ENCODE results near the gene TNRC6B. TPM values are rescaled to one million over a fixed set of nuclear protein-coding genes. Genes with fewer than 3 reads are reported as not detected.

Gene TNRC6B
- total and polyA plus RNA-seq, 4 experiments from 2014 or later = 27.3 to 155 (median 123) TPM

DNA sequence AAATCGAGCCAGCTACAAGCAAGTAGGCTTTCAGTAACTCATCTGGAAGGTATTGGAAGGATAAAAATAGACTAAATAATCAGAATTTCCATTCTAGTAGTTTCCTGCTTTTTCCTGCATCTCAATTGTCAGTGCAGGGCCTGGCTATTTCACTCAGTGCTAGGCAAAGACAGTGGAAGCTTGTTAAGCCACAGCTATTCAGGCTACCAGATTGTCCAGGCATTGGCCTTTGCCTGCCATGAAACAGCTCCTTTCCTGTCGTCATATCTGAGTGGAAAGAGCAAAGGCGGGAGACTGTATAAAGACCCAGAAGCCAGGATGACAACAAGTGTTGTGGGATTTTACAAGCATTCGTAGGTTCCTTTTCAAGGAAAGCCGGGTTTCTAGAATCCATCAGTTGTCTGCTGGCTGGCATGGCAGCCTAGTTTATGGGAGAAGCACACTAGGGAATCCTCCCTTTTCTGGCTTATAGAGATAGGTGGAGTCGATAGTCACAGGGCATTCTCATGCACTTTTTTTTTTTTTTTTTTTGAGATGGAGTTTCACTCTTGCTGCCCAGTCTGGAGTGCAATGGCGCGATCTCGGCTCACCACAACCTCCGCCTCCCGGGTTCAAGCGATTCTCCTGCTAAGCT is 2.0 kb upstream of the TNRC6B start:
- intact Hi-C loops (cut with micrococcal nuclease) = loop anchor here (2.0 to 5.0 kb wide), 3 partner anchors 43 to 115 kb away; no protein-coding TSS in a partner anchor
- Mint-ChIP-seq H3K4me3 (peak overlapping the region in 4 of 8 donors; percentile 10 to 79 (median 38)), H3K9me3 (peaks cover 0 to 3% (median 0%) of the 10 kb centered on the region in 8 donors), H3K36me3 (peaks cover 0 to 25% of the 10 kb centered on the region in 2 donors), H3K27ac (peak overlapping the region; percentile 29 to 98 (median 78)), H3K27me3 (no peaks in the 10 kb centered on the region), H3K4me1 (peaks cover 44 to 63% (median 52%) of the 10 kb centered on the region in 4 donors)
- Histone ChIP-seq H3K9me3 (ENCODE audit: control insufficient read depth in 1 of 2, low read length in 2 of 2) (no peaks in the 10 kb centered on the region), H3K27me3 (ENCODE audit: insufficient read depth, low read length) (no peaks in the 10 kb centered on the region), H3K4me1 (ENCODE audit: insufficient read depth, low read length) (peaks cover 53% of the 10 kb centered on the region), H3K4me3 (ENCODE audit: low read length in 2 of 2) (no peak overlapping the region), H3K27ac (ENCODE audit: low read depth, low read length) (no peak overlapping the region), H3K36me3 (ENCODE audit: insufficient read depth, low read length) (no peaks in the 10 kb centered on the region)
- ChIA-PET CTCF (ENCODE audit: partially characterized antibody) (no interaction called here), POLR2A (ENCODE audit: partially characterized antibody) (interaction anchor here (0.7 to 5.4 kb wide), 3 partner anchors 17 to 461 kb away, joined by 3 to 63 read pairs (median 3); partner anchors contain the start of gene MRTFA)
- DNase-seq = no peak

GRCh38 chr22:40176921-40177737 is 596 bp upstream of the TNRC6B start:
- Histone ChIP-seq H3K9me3 (ENCODE audit: control insufficient read depth in 1 of 2, low read length in 2 of 2) (no peaks in the 10 kb centered on the region), H3K27ac (ENCODE audit: low read depth, low read length) (peak overlapping the region; percentile 60), H3K4me1 (ENCODE audit: insufficient read depth, low read length) (peaks cover 67% of the 10 kb centered on the region), H3K4me3 (ENCODE audit: low read length in 2 of 2) (peak overlapping the region; percentile 25 to 26), H3K27me3 (ENCODE audit: insufficient read depth, low read length) (no peaks in the 10 kb centered on the region), H3K36me3 (ENCODE audit: insufficient read depth, low read length) (no peaks in the 10 kb centered on the region)
- ChIA-PET CTCF (ENCODE audit: partially characterized antibody) (interaction anchor here (0.6 to 3.3 kb wide), 15 partner anchors 12 to 173 kb away, joined by 3 to 21 read pairs (median 3); no protein-coding TSS in a partner anchor), POLR2A (ENCODE audit: partially characterized antibody) (interaction anchor here (0.7 to 5.4 kb wide), 37 partner anchors 9 to 675 kb away, joined by 3 to 63 read pairs (median 5); partner anchors contain the start of genes ADSL, ATF4, GRAP2 and MIEF1)
- Mint-ChIP-seq H3K36me3 (peaks cover 0 to 23% of the 10 kb centered on the region in 2 donors), H3K27ac (peak overlapping the region; percentile 84 to 98 (median 92)), H3K27me3 (no peaks in the 10 kb centered on the region), H3K4me1 (peaks cover 42 to 72% (median 55%) of the 10 kb centered on the region in 4 donors), H3K4me3 (peak overlapping the region; percentile 79 to 97 (median 92)), H3K9me3 (peaks cover 0 to 3% (median 0%) of the 10 kb centered on the region in 8 donors)
- intact Hi-C loops (cut with micrococcal nuclease) = loop anchor here (1.0 to 5.0 kb wide), 5 partner anchors 42 to 169 kb away; partner anchors contain the start of gene ADSL
- peak; percentile 54 to 90 (median 56) for DNase-seq

DNA sequence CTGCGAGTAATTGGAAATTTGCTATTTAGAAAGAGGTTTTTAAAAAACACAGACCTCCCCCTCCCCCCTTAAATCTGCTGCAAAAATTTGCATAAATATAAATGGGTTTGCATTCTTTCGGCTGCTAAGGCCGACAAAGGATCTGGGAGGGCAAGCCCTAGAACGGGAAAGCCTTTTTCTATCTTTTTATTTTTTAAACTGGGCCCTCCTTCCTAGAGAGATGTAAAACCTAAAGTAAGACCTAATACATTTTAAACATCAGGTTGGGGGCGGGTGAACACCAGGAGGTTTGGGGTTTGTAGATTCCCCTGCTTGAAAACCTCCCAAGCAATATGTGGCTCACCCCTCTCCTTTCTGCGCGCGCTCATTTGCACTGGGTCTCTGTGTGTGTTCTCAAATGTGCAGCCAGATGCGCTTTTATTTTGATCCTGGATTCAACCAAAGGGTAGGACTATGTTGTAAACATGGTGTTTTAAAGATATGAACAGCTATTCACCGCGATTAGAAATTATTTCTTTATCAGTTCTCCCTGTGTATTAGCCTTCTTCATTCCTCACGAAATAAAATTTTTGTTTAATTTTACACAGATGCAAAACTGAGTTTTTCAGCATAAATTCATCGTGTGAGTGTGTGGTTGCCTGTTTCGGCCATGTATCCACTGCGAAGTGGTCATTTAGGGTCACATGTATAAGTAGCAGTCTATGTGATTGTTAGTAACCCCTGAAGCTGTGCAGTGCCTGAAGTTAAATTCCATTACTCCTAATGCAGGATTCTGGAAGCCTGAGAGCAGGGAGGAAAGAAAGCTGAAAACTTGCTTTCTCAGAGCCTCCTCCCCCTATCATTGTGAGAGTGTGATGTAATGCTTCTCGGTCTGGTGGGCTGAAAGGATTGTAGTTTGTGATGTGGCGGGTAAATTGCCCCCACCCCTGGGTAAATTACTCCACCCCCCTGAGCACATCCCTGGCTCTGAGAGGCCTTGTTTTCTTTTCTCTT is 988 bp downstream of the TNRC6B start:
- Histone ChIP-seq H3K27ac (ENCODE audit: low read depth, low read length) (peak overlapping the region; percentile 59), H3K4me1 (ENCODE audit: insufficient read depth, low read length) (peaks cover 72% of the 10 kb centered on the region), H3K4me3 (ENCODE audit: low read length in 2 of 2) (peak overlapping the region; percentile 56 to 84), H3K36me3 (ENCODE audit: insufficient read depth, low read length) (no peaks in the 10 kb centered on the region), H3K27me3 (ENCODE audit: insufficient read depth, low read length) (no peaks in the 10 kb centered on the region), H3K9me3 (ENCODE audit: control insufficient read depth in 1 of 2, low read length in 2 of 2) (no peaks in the 10 kb centered on the region)
- Mint-ChIP-seq H3K27me3 (no peaks in the 10 kb centered on the region), H3K4me1 (peaks cover 52 to 81% (median 65%) of the 10 kb centered on the region in 4 donors), H3K9me3 (peaks cover 0 to 3% (median 0%) of the 10 kb centered on the region in 8 donors), H3K36me3 (peaks cover 0 to 24% of the 10 kb centered on the region in 2 donors), H3K4me3 (peak overlapping the region; percentile 79 to 97 (median 92)), H3K27ac (peak overlapping the region; percentile 84 to 98 (median 92))
- DNase-seq = peak; percentile 13 to 64 (median 24)
- POLR2A ChIA-PET (ENCODE audit: partially characterized antibody) = interaction anchor here (0.7 to 5.4 kb wide), 19 partner anchors 10 to 168 kb away, joined by 3 to 63 read pairs (median 5); partner anchors contain the start of gene ADSL
- intact Hi-C loops (cut with micrococcal nuclease) = loop anchor here (2.0 to 5.0 kb wide), 2 partner anchors 64 to 646 kb away; partner anchors contain the start of gene RPS19BP1
- CTCF ChIA-PET (ENCODE audit: partially characterized antibody) = interaction anchor here (0.5 to 3.3 kb wide), 6 partner anchors 12 to 217 kb away, joined by 3 to 21 read pairs (median 5); no protein-coding TSS in a partner anchor

GRCh38 chr22:40179526-40179925 is 1.8 kb downstream of the TNRC6B start:
- Mint-ChIP-seq H3K9me3 (peaks cover 0 to 3% (median 0%) of the 10 kb centered on the region in 8 donors), H3K4me1 (peaks cover 57 to 88% (median 72%) of the 10 kb centered on the region in 4 donors), H3K36me3 (peaks cover 0 to 24% of the 10 kb centered on the region in 2 donors), H3K27me3 (no peaks in the 10 kb centered on the region), H3K27ac (peak overlapping the region; percentile 84 to 98 (median 92)), H3K4me3 (peak overlapping the region; percentile 79 to 97 (median 92))
- ChIA-PET CTCF (ENCODE audit: partially characterized antibody) (interaction anchor here (0.5 to 3.3 kb wide), 5 partner anchors 14 to 305 kb away, joined by 3 to 21 read pairs (median 5); no protein-coding TSS in a partner anchor), POLR2A (ENCODE audit: partially characterized antibody) (interaction anchor here (1.0 to 5.4 kb wide), 12 partner anchors 9 to 167 kb away, joined by 3 to 63 read pairs (median 6); partner anchors contain the start of gene ADSL)
- Histone ChIP-seq H3K27ac (ENCODE audit: low read depth, low read length) (peak overlapping the region; percentile 59), H3K9me3 (ENCODE audit: control insufficient read depth in 1 of 2, low read length in 2 of 2) (no peaks in the 10 kb centered on the region), H3K4me3 (ENCODE audit: low read length in 2 of 2) (peak overlapping the region; percentile 56 to 84), H3K4me1 (ENCODE audit: insufficient read depth, low read length) (peaks cover 80% of the 10 kb centered on the region), H3K36me3 (ENCODE audit: insufficient read depth, low read length) (no peaks in the 10 kb centered on the region), H3K27me3 (ENCODE audit: insufficient read depth, low read length) (no peaks in the 10 kb centered on the region)
- intact Hi-C loops (cut with micrococcal nuclease) = loop anchor here (2.0 to 5.0 kb wide), 2 partner anchors 63 to 647 kb away; partner anchors contain the start of gene RPS19BP1
- DNase-seq = no peak

DNA sequence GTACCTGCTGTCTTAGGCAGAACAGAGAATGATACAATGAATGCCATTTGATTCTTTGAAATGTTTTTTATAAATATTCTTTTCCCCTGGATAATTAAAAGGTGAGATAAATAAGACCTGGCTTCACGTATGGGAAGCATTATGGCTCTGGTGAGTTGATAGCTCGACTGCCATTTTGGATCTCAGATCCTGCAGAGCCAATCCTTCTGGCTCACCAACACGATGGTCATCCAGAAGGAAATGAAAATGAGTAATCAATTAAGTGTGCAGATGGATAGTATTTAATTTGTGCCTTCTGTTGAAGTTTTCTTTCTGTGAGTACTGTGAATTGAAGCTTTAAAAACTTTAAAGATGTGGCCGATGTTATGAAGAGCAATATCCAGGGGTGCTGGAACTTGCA is 2.7 kb downstream of the TNRC6B start:
- Mint-ChIP-seq H3K27me3 (no peaks in the 10 kb centered on the region), H3K4me1 (peaks cover 61 to 94% (median 77%) of the 10 kb centered on the region in 4 donors), H3K4me3 (peak overlapping the region; percentile 63 to 97 (median 86)), H3K27ac (peak overlapping the region; percentile 29 to 92 (median 84)), H3K9me3 (peaks cover 0 to 3% (median 0%) of the 10 kb centered on the region in 8 donors), H3K36me3 (peaks cover 2 to 24% of the 10 kb centered on the region in 2 donors)
- H3K27ac ChIP-seq (ENCODE audit: low read depth, low read length) = peak overlapping the region; percentile 33
- POLR2A ChIA-PET (ENCODE audit: partially characterized antibody) = interaction anchor here (1.2 to 5.4 kb wide), 7 partner anchors 8 to 166 kb away, joined by 4 to 63 read pairs (median 10); partner anchors contain the start of gene ADSL
- H3K4me1 ChIP-seq (ENCODE audit: insufficient read depth, low read length) = peaks cover 88% of the 10 kb centered on the region
- H3K27me3 ChIP-seq (ENCODE audit: insufficient read depth, low read length) = no peaks in the 10 kb centered on the region
- peak overlapping the region in 1 of 2 donors; percentile 84 for H3K4me3 ChIP-seq (ENCODE audit: low read length in 2 of 2)
- intact Hi-C loops (cut with micrococcal nuclease) = no loop called here
- CTCF ChIA-PET (ENCODE audit: partially characterized antibody) = interaction anchor here (1.2 to 1.8 kb wide), 3 partner anchors 13 to 167 kb away, joined by 3 to 7 read pairs (median 6); partner anchors contain the start of gene ADSL
- H3K9me3 ChIP-seq (ENCODE audit: control insufficient read depth in 1 of 2, low read length in 2 of 2) = no peaks in the 10 kb centered on the region
- DNase-seq = no peak
- H3K36me3 ChIP-seq (ENCODE audit: insufficient read depth, low read length) = no peaks in the 10 kb centered on the region

All from CD4-positive, alpha-beta memory T cell (primary cell).